HG03135 (cell line): ENCODE data around the gene TOB1.

Experiments
- ATAC-seq: cut with Tn5 transposase; IDR thresholded peaks from one replicate; pipeline ENCODE4 v1.9.1; 2021; ENCODE audit warnings: mild to moderate bottlenecking, moderate library complexity; ENCODE audit not compliant: unreplicated experiment

Gene TOB1

DNA sequence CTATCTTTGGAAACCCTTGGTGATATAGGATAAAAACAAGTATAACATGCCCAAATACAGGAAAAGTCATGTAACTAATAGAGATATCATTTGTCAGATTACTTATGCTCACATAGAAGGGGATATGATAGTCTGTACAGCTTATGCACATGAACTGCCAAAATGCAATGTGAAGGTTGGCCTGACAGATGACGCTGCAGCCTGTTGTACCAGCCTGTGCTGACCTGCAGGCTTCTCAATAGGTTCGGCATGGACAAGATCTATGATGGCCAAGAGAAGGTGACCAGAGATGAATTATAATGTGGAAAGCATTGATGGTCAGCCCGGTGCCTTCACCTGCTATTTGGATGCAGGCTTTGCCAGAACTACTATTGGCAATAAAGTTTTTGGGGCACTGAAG, 18.1 kb downstream of the TOB1 start:
- no peak for ATAC-seq

DNA sequence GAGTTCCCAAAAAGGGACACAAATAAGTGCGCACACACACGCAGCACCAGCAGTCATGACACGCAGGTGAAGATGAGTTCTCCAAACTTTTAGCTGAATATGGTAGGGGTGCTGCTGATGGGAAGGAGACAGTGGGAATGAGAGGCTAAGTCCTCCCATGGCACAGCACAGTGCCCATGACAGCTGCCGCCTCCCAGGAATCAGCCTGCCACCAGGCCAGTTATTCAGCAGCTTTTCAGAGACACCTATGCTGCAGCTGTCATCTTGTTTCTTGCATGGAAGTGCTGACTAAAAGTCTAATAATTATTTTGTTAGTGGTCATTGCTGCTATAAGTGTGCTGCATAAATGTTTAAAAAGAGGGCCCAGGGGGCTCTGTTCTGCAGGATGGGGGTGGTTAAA, 18.6 kb downstream of the TOB1 start:
- no peak for ATAC-seq

DNA sequence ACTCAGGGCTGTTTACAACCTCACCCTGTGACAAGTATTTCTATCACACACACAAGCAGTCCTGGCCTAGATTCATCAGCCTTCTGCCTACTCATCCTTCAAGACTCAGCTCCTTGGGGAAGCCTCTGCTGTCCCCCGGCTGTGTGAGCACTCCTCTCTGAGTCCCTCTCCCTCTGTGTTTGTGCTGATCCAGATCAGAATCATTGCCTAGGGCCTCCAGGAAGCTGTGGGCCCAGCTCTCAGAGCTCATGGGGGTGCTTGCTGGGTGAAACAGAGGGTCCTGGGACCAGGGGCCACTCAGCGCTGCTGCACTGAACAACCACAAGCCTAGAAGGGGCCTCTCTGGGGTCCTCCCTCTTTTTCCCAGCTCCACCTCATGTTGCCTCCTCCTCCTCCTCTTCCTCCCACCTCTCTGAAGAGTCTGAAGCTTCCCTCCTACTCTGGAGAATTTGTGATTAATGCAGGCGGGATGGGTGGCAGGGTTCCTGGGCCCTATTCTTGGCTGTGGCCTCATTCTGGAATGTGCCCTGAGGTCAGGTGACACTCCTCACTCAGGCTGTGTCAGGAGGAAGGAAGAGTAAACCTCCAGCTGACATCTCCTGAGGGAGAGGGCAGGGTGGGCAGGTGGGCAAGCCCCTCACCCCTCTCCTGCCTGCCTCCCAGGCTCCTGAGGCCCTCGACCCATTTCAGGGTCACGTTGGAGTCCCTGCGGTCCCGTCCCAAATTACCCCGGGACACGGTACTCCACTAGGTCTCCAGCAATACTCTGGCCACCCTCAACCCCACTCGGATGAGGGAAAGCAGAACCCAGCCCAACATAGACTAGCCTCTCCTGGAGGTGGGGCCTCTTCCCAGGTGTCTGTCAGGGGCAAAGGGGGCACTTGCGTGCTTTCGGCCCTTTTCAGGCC, 20.7 kb downstream of the TOB1 start:
- ATAC-seq, result no peak

DNA sequence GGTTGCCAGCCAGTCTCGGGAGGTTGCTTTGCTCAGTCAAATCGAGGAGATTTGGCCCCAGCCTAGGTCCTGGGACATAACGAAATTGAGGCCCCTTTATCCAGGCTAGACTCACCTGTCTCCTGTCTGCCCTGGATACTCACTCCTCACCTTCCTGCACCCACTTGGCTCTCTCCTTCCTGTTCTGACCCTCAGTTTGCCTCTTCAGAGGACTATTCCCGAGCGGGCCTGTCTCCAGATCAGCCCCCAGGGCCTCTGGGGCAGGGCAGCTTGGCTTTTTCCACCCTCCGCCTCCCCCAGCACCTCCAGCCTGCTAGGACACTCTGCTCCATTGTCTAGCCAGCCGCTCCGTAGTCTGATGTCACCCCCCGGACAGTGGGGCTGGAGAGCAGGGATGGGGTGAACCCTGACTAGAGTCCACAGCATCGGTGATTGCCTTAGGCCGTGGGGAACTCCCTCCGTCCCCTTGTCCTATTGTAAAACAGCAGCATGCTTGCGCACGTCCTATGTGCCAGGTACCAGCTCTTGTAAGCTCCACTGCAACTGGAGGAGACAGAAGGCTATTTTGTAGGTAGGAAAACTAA, 21.9 kb downstream of the TOB1 start:
- ATAC-seq, result no peak

DNA sequence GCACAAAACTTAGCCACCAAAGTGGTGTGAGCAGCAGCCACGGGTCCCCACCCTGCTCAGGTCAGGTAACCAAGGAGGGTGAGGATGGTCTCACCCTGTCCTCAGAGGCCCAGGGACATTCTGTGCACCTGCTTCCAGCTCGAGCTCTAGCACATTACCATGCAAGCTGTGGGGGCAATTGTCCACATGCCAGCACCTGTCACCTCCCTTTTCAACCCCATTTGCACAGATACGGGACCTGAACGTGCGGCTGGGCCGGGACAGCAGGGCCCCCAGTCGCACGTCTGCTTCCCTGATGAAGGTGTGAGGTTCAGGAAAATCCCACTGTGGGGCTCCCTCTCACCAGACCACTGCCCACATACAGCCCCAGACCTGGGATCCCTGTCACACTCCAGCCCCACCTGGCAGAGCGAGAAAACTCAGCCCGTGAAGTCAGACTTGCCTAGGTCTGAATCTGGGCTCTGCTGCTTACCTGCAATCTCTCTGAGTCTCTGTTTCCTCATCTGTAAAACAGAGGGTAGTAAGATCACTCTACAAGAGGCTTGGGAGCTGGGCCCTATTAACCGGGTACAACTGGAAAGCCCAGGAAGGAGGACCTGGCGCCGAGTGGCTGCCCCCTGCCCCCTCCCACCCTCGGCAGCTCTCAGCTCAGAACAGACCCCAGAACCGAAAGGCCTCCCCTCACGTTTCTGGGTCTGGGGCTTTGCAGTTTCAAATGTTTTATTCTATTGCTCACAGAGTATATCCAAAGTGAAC, 22.8 kb downstream of the TOB1 start:
- ATAC-seq, result no peak

DNA sequence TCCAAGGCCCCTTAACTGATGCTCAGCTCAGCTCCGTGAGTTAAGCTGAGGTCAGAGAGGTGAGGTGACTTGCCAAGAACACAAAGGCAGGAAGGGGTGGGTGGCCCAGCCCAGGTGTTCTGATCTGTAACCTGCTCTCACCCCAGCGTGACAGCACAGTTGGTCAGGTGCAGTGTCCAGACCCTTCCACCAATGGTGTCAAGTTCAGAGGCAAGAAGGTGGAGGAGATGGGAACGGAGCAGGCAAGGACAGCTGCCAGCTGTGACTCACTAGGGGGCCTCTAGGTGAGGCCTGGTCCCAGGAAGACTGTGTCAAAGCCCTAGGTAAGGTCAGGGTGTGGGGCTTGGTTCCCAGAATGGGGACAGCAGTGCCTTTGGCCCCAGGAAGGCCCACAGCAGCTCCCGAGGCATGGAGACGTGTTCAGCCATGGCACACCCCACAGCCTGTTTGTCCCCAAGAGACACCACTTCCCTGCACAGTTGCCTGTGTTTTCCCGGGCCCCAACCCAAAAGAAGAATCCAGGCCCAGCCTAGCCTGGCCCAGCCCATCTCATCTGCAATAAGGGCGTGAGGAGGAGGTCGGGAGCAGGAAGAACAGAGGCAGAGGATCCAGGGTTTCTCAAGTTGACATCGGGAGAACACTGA, 23.5 kb downstream of the TOB1 start:
- ATAC-seq, result no peak

DNA sequence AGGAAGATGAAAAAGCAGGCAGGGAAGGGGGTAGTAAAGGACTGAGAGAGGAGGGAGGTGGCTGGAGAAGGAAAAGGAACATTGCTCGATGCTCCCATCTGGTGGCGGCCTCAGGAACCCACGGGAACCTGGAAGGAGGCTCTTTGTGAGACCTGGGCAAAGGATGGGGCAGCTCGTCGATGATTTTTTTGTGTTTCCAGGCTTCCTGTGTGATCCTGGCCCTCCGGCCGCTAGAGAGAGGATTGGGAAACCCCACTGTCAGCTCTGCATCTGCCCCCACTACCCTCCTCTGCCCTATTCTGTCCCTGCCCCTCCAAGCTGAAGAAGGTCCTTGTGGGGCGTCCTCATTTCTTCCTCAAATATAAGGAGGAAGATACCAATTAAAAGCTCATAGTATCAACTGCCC, 24.2 kb downstream of the TOB1 start:
- ATAC-seq, result peak; percentile 63

DNA sequence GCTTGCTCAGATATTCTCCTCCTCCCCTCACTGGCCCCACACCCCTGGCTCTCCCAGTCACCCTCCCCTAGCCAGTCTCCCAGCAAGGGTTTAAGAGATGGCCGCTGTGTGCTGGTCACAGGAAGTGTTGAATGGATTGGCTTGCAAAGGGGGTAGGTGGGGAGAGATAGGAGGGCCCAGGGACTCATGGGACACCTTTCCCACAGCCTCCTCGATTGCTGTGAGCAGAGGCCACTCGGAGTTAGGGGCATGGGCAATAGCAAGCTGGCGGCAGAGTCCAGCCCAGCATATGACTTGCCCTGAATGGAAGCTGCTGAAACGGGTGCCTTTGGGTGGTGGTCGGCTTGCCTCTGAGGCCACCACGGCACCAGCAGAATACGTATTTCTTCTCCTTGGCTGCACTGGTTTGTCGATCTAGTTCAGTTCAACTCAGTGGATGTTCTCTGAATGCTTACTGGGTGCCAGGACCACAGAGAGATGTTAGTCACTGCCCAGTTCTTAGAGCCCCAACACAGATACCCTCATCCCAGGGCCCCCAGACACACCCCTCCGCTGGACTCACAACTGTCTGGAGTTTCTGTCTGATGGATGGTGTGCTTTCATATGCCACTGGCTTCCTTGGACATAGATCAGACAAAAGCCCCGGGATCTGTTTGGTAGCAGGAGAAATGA, 24.7 kb downstream of the TOB1 start:
- no peak for ATAC-seq

DNA sequence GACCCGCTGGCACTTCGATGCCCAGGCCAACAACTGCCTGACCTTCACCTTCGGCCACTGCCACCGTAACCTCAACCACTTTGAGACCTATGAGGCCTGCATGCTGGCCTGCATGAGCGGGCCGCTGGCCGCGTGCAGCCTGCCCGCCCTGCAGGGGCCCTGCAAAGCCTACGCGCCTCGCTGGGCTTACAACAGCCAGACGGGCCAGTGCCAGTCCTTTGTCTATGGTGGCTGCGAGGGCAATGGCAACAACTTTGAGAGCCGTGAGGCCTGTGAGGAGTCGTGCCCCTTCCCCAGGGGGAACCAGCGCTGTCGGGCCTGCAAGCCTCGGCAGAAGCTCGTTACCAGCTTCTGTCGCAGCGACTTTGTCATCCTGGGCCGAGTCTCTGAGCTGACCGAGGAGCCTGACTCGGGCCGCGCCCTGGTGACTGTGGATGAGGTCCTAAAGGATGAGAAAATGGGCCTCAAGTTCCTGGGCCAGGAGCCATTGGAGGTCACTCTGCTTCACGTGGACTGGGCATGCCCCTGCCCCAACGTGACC, 25.8 kb downstream of the TOB1 start:
- ATAC-seq, result no peak

DNA sequence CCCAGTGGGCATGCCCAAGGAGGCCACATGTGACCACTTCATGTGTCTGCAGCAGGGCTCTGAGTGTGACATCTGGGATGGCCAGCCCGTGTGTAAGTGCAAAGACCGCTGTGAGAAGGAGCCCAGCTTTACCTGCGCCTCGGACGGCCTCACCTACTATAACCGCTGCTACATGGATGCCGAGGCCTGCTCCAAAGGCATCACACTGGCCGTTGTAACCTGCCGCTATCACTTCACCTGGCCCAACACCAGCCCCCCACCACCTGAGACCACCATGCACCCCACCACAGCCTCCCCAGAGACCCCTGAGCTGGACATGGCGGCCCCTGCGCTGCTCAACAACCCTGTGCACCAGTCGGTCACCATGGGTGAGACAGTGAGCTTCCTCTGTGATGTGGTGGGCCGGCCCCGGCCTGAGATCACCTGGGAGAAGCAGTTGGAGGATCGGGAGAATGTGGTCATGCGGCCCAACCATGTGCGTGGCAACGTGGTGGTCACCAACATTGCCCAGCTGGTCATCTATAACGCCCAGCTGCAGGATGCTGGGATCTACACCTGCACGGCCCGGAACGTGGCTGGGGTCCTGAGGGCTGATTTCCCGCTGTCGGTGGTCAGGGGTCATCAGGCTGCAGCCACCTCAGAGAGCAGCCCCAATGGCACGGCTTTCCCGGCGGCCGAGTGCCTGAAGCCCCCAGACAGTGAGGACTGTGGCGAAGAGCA, 26.4 kb downstream of the TOB1 start:
- ATAC-seq, result no peak

DNA sequence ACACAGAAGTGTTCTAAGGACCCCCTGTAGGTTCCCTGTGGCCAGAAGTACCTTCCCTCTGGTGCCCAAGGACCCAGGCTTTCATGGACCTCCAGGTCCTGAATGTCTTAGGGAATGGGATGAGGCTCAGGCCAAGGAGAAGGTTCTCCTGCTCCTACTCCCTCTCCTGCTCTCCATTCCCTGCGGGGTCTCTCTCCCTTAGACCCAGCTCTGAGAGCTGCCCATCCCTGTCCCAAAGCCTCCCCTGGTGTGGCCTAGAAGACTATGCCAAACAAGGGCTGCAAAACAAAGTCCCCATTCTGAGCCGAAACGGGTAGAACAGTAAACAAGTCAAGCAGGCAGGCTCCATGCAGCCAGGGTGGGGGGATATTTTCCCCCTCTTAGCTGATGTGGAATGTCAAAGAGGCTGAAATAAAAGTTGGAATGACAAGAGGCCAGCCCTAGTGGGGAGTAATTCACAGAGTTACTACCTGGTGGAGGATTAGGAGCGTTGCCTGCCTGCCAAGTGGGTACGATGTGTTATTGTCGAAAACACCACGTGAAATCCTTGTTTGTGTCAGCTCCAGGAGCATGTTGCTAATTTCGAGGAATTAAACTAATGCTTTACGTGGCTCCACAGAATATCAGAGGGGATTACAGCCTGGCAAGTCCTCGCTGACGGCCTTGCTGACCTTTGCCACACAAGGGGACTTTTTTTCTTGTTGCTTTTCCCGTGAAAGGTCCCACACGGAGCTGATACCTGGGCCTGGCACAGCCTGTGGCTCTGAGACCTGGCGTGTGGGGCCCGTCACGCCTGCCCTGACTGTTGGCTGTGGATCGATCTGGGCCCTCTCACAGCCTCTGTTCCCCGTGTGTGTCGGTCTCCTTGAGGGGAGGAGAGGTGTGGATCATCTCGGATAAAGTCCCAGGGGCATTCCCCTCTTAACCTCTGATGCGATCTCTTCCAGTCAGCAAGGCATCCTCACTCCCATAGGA, 27.9 kb downstream of the TOB1 start:
- ATAC-seq, result no peak

DNA sequence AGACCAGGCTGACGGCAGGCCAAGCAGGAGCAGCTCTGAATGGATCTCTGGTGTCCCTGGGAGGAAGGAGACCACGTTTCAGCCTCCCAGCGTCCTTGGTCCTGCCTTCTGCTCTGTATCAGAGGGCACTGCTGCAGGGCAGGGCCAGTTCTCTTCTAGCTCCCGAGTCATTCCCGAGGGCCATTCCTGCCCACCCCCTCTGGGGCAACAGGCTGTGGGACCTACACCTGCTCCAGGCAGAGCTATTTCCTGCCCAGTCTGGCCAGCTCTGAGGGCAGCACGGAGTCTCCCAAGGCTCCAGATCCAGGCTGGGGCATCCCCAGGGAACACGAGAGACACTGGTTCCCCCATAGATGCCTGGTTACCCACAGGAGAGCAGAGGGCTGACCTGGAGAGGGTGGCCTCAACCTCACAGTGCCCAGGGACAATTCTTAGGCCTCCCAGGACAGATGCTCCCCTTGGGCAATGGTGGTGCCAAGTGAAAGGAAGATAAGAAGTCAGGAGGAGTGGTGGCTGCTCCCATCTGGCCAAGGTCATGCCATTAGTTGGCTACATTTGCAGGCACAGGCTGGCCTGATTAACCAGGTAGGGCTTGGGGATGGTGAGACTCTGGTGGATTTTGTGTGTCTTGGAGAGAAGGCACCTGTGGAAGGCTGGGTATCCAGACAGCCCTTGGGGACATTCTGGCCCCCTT, 28.7 kb downstream of the TOB1 start:
- ATAC-seq, result no peak

DNA sequence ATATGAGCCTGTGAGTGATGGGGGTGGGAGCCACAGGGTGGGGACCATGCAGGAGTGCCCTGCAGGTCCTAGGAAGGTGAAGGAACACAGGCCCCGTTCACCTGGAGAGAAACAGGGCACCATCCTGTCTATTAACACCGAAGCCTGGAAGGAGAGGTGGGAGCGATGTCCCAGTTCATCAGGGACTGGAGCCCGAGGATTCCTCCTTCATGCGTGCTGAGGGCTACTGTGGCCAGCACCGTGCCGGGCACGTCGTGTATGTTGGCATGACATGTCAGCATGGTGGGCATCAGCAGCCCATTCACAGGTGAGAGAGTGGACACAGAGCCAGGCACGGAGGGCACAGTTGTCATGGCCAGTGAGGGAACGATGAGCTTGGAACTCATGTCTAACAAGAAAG, 29.3 kb downstream of the TOB1 start:
- ATAC-seq, result no peak

DNA sequence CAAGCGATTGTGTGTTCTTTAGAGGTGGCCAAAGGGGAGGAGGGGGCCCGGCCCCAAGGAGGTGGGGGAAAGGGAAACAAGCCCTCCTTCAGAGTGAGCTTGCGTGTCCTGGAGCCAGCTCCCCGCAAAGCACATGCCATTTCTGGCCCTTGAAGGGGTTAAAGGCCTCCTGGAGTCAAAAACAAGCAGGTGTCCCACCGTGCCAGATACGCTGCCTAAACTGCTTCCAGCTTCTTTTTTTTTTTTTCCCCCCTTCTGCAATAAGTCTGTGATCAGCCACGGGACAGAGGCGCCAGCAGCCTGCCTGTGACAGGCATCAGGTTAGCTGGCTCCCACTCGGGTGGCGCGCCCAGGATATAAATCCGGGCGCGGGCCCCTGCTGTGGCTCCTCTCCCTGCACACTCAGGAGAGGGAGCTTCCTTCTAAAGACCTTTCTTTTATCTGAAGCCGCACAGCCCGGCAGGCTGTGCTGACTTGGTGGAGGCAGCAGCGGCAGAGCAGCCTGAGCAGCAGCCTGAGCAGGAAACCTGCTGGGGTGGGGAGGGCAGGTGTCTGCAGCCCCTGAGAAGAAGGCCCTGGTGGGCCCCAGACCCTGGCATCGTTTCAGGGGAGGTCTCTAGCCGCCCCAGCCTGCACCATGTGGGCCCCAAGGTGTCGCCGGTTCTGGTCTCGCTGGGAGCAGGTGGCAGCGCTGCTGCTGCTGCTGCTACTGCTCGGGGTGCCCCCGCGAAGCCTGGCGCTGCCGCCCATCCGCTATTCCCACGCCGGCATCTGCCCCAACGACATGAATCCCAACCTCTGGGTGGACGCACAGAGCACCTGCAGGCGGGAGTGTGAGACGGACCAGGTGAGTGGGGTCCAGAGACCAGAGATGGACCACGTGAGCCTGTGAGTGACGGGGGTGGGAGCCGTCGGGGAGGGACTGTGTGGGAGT, 30.6 kb downstream of the TOB1 start, which contains the start of gene WFIKKN2:
TSS of gene WFIKKN2 (plus strand) at position 286 of the 934 bp plus-strand sequence. CDS start at position 638, 352 bp downstream.
- no peak for ATAC-seq

DNA sequence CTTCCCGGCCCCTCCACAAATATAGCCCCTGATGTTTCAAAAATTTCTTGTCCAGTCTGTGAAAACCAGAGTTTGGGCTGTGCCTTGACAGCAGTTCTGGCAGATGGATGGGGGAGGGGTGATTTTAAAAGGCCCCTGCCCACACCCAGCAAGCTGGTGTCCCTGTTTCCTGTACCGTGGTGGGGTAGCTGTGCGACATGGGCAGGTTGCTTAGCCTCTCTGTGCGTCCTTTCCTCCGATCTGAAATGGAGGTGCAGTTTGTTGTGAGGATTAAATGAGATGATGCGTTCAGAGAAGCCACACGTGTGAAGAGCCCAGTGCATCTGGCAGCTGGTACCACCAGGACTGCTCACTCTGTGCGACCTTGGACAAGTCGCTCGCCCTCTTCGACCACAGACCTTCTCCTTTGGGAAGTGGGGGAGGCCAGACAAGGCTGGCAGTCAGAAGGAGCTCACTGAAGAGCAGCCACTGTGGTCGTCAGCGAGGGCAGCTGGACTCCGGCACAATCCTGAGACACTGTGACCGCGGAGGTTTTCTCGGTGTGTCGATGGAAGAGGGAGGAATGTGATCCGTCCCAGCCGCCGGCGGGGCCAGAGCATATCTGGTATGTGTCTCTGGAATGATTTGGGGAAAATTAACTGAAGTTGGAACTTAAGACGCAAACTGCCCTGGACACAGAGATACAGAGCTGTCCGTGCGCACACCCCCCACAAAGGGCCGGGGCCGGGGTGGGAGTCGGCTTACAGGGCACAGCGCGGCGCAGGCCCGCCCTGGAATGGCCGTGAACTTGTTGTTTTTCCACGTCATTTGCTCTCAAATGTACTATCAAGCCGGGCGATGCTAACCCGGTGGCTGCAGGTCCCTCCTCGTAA, 31.5 kb downstream of the TOB1 start:
- no peak for ATAC-seq
